H7 (cell line): ENCODE results near the gene RASGRF1. TPM values are rescaled to one million over a fixed set of nuclear protein-coding genes. Genes with fewer than 3 reads are reported as not detected.

Experiments
- DNase-seq: peaks from one replicate; pipeline ENCODE4 v3.0.0; 2012
- H3K27me3 ChIP-seq: 2 replicates; pipeline ENCODE4 v1.6.0; 2011; ENCODE audit warnings: mild to moderate bottlenecking, low read length; ENCODE audit not compliant: control insufficient read depth, insufficient read depth
- H3K36me3 ChIP-seq: replicated peaks from 2 replicates; pipeline ENCODE4 v1.5.1; 2011; ENCODE audit warnings: low read length; ENCODE audit not compliant: control insufficient read depth, insufficient read depth
- H3K4me3 ChIP-seq: 2 replicates; pipeline ENCODE4 v1.5.1; 2011; ENCODE audit warnings: low read depth, mild to moderate bottlenecking, control low read depth, low read length, moderate library complexity; ENCODE audit not compliant: insufficient read depth
- total RNA-seq: library from RNA; depleted of rRNA; stranded (reverse); fragments of >200 nt; shearing (Covaris generic); gene quantifications from 2 replicates; pipeline ENCODE4 v1.2.3, GENCODE V29; 2014; rRNA removed

RASGRF1 gene
- total RNA-seq, 1 experiment from 2014 or later: 0.14 TPM

DNA sequence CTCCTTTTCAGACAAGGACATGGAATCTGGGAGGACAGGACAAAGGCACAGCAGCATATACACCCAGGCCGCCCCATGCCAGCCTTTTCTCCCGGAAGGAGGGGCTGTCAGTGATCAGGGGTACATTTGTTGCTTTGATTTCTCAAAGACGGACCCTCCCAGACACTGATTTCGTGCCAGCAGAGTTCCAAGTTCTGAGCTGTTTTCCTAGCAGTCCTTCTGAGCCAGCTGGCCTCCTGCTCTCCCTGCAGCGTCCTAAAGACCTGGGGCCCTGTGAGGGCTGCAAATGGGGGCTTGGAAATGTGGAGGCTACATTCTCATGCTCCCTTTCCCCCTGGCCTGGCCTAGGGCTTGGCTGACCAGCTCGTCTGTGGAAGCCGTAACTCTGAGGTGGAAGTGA is 168.1 kb downstream of the RASGRF1 start:
- DNase-seq: peak; percentile 33
- H3K27me3 ChIP-seq: no peaks in the 10 kb centered on the region
- H3K36me3 ChIP-seq: peaks cover 5% of the 10 kb centered on the region
- no peak overlapping the region for H3K4me3 ChIP-seq

DNA sequence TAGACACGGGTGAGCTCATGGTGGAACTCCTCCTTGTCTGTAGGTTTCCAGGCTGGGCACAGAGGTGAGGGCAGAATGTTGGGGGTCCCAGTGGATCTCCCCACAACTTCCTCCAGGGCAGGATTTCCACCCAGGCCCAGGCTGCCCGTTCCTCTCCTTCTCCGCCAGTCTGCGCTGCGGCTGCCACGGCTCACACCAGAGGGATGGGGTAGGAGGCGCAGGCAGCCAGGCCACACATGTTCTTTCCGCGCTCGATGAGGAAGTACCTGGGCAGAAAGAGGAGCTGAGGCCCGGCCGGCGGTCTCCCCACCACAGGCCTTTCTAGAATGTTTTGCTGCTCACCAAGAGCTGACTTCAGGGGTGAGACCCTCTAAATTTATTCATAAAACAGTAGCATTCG is 168.6 kb downstream of the RASGRF1 start:
- H3K4me3 ChIP-seq: no peak overlapping the region
- peaks cover 3% of the 10 kb centered on the region for H3K36me3 ChIP-seq
- H3K27me3 ChIP-seq: no peaks in the 10 kb centered on the region
- DNase-seq: no peak

DNA sequence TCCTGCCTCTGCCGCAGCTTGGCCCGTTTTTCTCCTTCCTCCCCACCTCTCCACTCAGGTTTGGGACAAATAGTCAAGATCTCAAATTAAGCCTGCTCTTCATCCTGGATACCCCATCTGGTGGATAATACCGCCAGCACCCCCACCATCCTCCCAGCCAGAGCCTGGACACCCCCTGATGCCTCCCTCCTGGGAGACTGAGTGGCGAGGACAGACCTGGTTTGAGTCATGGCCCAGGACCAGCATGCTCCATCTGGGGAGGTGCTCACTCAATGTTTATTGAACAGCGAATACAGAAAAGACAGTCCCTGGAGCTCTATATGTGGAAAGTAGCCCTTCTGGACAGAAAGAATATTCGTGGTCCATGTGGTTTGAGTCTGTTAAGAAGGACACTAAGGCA is 169.1 kb downstream of the RASGRF1 start:
- DNase-seq: peak; percentile 32
- H3K27me3 ChIP-seq: no peaks in the 10 kb centered on the region

DNA sequence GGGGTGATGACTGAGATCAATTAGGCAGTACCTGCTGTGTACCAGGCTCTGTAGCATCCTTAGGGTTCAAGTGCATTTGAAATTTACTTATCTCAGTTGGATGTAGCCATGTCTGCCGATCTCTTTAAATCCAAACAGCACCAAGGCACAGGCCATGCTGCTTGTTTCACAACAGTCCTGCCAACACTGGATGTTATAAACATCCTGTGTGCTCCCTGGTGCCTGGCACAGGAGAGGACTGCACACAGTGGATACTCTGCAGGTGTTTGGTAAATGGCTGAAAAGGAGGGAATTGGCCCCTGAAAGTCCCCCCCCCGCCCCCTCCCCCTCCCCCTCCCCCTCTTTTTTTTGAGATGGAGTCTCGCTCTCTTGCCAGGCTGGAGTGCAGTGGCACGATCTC is 172.7 kb downstream of the RASGRF1 start:
- H3K4me3 ChIP-seq: no peak overlapping the region
- DNase-seq: peak; percentile 34
- peaks cover 7% of the 10 kb centered on the region for H3K36me3 ChIP-seq
- H3K27me3 ChIP-seq: no peaks in the 10 kb centered on the region

More for the DNA sequence above, 169.1 kb downstream of the RASGRF1 start:
- Histone ChIP-seq H3K4me3 (no peak overlapping the region), H3K36me3 (peaks cover 3% of the 10 kb centered on the region)

DNA sequence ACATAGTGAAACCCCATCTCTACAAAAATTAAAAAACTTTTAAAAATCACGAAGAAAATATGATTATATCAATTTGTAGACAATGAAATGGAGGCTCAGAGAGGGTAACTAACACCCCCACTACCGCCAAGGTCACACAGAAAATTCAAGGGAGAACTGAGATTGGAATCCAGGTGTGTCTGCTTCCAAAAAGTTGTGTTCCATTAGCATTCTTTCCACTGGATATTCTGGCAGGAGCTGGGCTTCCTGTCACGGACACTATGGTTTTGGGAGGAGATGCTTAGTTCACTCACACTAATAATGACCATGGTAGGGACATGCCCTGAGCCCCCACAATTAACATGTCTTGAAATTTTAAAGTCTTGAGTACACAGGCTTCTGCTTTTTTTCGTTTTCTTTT is 174.5 kb downstream of the RASGRF1 start:
- no peak overlapping the region for H3K4me3 ChIP-seq
- DNase-seq: no peak
- H3K36me3 ChIP-seq: peaks cover 5% of the 10 kb centered on the region
- no peaks in the 10 kb centered on the region for H3K27me3 ChIP-seq

DNA sequence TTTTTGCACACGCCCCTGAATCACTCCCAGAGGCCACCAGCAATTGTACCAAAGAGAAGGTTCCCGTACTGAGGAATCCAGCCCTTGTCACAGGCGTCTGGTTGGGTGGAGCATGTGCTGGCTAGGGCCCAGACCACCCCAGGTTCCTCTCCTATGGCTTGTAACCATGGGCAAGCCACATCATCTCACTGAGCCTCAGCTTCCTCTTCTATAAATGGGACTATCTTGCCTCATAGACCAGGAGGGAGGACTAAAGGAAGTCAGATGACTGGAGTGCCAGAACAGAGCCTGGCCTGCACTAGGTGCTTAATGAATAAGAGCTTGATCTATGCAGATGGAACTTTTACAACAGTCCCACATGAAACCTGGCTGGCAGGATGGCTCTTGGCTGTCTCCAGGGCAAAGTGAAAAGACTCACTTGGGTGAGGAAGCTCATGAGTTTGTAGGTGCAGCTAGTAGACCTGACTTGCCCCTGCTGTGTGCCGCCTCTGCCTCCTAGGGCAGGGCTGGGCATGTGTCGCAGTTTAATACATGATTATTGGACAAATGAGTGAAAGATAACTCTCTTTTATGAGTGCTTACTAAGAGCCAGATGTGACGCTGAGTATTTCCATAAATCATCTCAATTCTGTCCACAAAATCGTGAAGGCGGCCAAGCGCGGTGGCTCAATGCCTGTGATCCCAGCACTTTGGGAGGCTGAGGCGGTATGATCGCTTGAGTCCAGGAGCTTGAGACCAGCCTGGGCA is 175.1 kb downstream of the RASGRF1 start:
- H3K36me3 ChIP-seq: peaks cover 9% of the 10 kb centered on the region
- peak; percentile 9 for DNase-seq

DNA sequence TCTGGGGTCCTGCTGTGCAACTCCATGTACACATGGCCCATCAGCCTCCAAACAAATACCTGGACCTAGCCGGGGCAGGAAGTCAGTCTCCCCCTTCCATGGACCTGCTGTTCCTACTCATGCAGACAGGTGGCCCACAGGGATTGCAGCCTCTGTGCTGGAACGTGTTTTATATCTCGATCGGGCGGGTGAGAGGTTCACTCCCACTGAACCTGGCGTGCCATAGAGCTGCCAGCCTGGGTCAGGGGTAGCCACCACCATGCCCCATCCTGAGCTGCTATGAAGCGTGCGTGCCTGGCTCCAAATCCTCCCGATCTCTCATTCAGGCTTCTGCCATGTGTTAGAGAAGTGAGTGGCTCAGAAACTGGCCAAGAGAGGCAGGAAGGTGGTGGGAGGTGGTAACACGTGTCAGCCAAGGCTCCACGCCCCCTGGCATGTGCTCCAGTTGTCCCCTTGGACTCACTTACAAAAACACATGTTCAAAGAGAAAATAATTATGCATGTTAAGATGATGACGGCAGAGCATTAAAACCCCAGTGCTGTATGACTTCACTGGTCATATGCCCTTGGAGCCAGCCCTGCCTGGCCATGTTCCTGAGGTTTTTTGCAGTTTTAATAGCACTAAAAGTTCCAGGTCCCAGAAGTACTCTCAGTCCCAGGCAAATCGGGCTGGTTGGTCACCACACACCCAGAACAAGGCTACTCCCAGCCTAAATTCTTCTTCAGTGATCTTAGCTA is 176.4 kb downstream of the RASGRF1 start:
- no peak overlapping the region for H3K4me3 ChIP-seq
- peak; percentile 78 for DNase-seq
- H3K36me3 ChIP-seq: peaks cover 16% of the 10 kb centered on the region
- H3K27me3 ChIP-seq: no peaks in the 10 kb centered on the region

More for the DNA sequence above, 175.1 kb downstream of the RASGRF1 start:
- H3K27me3 ChIP-seq: no peaks in the 10 kb centered on the region
- no peak overlapping the region for H3K4me3 ChIP-seq

DNA sequence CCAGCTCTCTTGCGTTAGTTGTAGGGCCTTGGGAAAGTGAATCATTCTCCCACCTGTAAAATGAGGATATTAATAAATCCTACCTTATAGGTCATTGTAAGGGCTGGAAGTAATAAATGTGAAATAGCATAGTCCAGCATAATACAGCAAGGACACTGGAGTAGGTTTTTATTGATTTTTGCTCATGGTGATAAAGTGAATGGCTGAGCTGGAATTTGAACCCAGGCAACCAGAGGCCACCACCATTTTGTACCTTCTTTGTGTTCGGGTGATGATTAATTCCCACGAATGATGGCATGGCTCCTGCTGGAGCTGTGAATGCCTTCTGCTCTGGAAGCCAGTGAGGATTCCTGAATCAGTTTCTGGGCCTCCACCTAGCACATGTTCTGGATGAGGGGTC is 177.6 kb downstream of the RASGRF1 start:
- no peak overlapping the region for H3K4me3 ChIP-seq
- H3K27me3 ChIP-seq: no peaks in the 10 kb centered on the region
- peaks cover 15% of the 10 kb centered on the region for H3K36me3 ChIP-seq
- DNase-seq: peak; percentile 8

DNA sequence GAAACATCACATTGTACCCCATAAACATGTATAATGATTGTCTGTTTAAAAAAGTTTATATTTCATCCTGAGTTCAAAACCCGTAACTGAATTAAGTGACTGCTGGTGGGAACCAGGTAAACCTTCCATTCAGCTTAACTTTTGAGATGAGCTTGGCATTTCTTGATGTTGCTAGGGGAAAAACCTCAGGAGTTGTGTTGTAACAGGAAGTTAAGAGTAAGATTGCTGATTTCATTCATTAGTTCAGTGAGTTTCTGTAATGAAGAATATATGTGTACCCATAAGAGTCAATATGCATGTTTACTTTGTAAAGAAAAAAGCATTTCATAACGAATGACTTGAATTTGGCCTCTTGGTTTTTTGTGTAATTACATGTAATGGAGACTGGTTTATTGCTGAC is 178.3 kb downstream of the RASGRF1 start:
- Histone ChIP-seq H3K36me3 (peaks cover 15% of the 10 kb centered on the region), H3K27me3 (no peaks in the 10 kb centered on the region), H3K4me3 (no peak overlapping the region)
- no peak for DNase-seq

DNA sequence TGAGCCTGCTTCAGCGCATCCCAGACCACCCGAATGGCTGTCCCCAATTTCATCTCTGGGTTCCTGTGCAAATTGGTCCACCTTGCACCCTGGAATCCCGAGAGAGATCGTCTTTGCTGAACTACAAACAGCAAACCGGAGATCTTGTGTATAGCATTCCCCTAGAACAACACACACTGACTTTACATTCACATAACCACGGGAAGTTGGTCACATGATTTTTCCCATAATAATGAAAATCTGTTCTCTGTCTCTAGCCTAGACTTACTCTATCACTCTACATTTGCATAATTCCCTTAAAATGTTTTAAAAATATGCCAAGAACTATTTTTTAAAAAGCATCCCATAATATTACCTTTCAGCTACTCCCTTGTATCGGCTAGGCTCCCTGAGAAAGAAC is 180.3 kb downstream of the RASGRF1 start:
- DNase-seq: peak; percentile 13
- Histone ChIP-seq H3K36me3 (peaks cover 19% of the 10 kb centered on the region), H3K4me3 (no peak overlapping the region), H3K27me3 (no peaks in the 10 kb centered on the region)

Other genes with a start within 250 kb of the RASGRF1 start
- gene MORF4L1, start 217.9 kb downstream of the RASGRF1 start, total RNA-seq: 235 and 339 TPM in 2 replicates
- 16.9 and 17.1 TPM in 2 replicates for gene CTSH, start 145.7 kb downstream of the RASGRF1 start, total RNA-seq
- not detected in 2 replicates for gene ANKRD34C, start 191.9 kb upstream of the RASGRF1 start, total RNA-seq
- gene TMED3, start 220.3 kb upstream of the RASGRF1 start, total RNA-seq: 65.7 and 71.8 TPM in 2 replicates